PC-3 (cell line): Measurements from ENCODE around the gene C16orf74. TPM values are rescaled to one million over a fixed set of nuclear protein-coding genes. Genes with fewer than 3 reads are reported as not detected.

Experiments used
- ATAC-seq: fragments of 200-7000 bp; cut with Tn5 transposase; 2 replicates; pipeline ENCODE4 v1.9.1; 2020; ENCODE audit warnings: mild to moderate bottlenecking, moderate library complexity
- BruUV-seq: library from RNA; stranded (reverse); fragments of 400-500 nt; replicated peaks from 2 replicates; lab custom pipeline; 2021; lab: Mats Ljungman, UMichigan
- CTCF ChIA-PET: fragments of 300-600 bp; sonication (Branson Sonifier 250); formaldehyde crosslinking; loops from one replicate; lab custom pipeline; 2022; ENCODE audit warnings: antibody characterized with exemption; lab: Charles Lee
- POLR2A ChIA-PET: fragments of 300-600 bp; sonication (Branson Sonifier 250); formaldehyde crosslinking; loops from one replicate; lab custom pipeline; 2022; ENCODE audit warnings: antibody characterized with exemption; ENCODE audit not compliant: unreplicated experiment; lab: Charles Lee
- DNase-seq: peaks from one replicate; pipeline ENCODE4 v3.0.0-alpha.2; 2015
- H2AFZ ChIP-seq: fragments of 300-600 bp; sonication (generic); 2 replicates; pipeline ENCODE4 v1.6.0; 2016; ENCODE audit warnings: antibody characterized with exemption, low read length
- H3F3A ChIP-seq: fragments of 300-600 bp; sonication (generic); one replicate; pipeline ENCODE4 v1.6.0; 2017; ENCODE audit warnings: antibody characterized with exemption, low read length, control low read depth, mild to moderate bottlenecking; ENCODE audit not compliant: unreplicated experiment
- H3K27ac ChIP-seq: fragments of 300-600 bp; sonication (generic); 2 replicates; pipeline ENCODE4 v1.5.1; 2016; ENCODE audit warnings: mild to moderate bottlenecking, low read length
- H3K27me3 ChIP-seq: fragments of 300-600 bp; sonication (generic); 2 replicates; pipeline ENCODE4 v1.6.1; 2016; ENCODE audit warnings: low read length, mixed read lengths
- H3K36me3 ChIP-seq: fragments of 300-600 bp; sonication (generic); 2 replicates; pipeline ENCODE4 v1.6.1; 2016; ENCODE audit warnings: low read depth, mixed run types, low read length, mixed read lengths
- H3K4me1 ChIP-seq: fragments of 300-600 bp; sonication (generic); 2 replicates; pipeline ENCODE4 v1.5.1; 2016; ENCODE audit warnings: low read length; ENCODE audit not compliant: insufficient read depth
- H3K4me2 ChIP-seq: fragments of 300-600 bp; sonication (generic); 2 replicates; pipeline ENCODE4 v1.6.0; 2016; ENCODE audit warnings: low read length
- H3K4me3 ChIP-seq: fragments of 300-600 bp; sonication (generic); 2 replicates; pipeline ENCODE4 v1.5.1; 2016; ENCODE audit warnings: mild to moderate bottlenecking, low read length, mixed read lengths
- H3K79me2 ChIP-seq: fragments of 300-600 bp; sonication (generic); 2 replicates; pipeline ENCODE4 v1.6.1; 2017; ENCODE audit warnings: low read length, mixed read lengths
- H3K9ac ChIP-seq: fragments of 300-600 bp; sonication (generic); 2 replicates; pipeline ENCODE4 v1.6.0; 2016; ENCODE audit warnings: mild to moderate bottlenecking, low read length
- H3K9me2 ChIP-seq: fragments of 300-600 bp; sonication (generic); replicated peaks from 2 replicates; pipeline ENCODE4 v1.6.1; 2016; ENCODE audit warnings: mixed run types, low read length, mixed read lengths
- H3K9me3 ChIP-seq: fragments of 300-600 bp; sonication (generic); 2 replicates; pipeline ENCODE4 v1.6.1; 2016; ENCODE audit warnings: low read length, mixed read lengths
- H4K20me1 ChIP-seq: fragments of 300-600 bp; sonication (generic); 2 replicates; pipeline ENCODE4 v1.6.1; 2016; ENCODE audit warnings: low read length, mixed read lengths
- EZH2 ChIP-seq: fragments of 300-600 bp; sonication (generic); IDR thresholded peaks from one replicate; pipeline ENCODE4 v1.6.1; 2017; ENCODE audit warnings: antibody characterized with exemption, mild to moderate bottlenecking, low read length; ENCODE audit not compliant: unreplicated experiment
- EZH2phosphoT487 ChIP-seq: fragments of 300-600 bp; sonication (generic); IDR thresholded peaks from 2 replicates; pipeline ENCODE4 v1.6.1; 2018; ENCODE audit warnings: mild to moderate bottlenecking, antibody characterized with exemption, low read length, borderline replicate concordance
- intact Hi-C: fragments of 100-400 bp; cut with micrococcal nuclease; formaldehyde crosslinking; loops from 2 replicates; pipeline ENCODE4 v1.9.0; 2023
- total RNA-seq: library from RNA; depleted of rRNA; stranded (reverse); fragments of >200 nt; gene quantifications from 2 replicates; pipeline ENCODE4 v1.2.3, GENCODE V29; 2014
- TF ChIP-seq, protein P1 (sequence below): fragments of 300-600 bp; sonication (generic); conservative IDR thresholded peaks from 2 replicates; pipeline ENCODE4 v1.5.1; 2017; ENCODE audit warnings: antibody characterized with exemption, low read depth, mild to moderate bottlenecking, low read length

C16orf74 gene
- total RNA-seq, 1 experiment from 2014 or later, result 71.0 TPM

DNA sequence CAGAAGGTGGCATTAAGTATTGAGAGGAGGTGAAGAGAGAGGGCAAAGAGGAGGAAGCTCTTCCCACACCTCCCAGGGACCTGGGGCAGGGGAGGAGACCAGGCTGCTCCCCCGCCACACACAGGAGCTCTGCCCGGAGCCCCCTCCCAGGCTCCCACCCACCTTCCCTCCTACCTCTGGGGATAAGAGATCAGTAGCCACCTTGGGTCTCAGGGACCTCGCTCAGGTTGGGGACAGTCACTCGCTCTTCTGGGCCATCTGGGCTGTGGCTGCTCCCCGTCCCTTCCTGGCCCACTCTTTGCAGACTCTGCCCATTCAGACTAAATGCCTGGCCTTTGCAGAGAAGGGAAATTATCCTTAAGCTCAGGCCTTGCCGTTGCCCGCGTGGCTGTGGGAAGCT is 14.9 kb upstream of the C16orf74 start:
- no peak overlapping the region for H2AFZ ChIP-seq

DNA sequence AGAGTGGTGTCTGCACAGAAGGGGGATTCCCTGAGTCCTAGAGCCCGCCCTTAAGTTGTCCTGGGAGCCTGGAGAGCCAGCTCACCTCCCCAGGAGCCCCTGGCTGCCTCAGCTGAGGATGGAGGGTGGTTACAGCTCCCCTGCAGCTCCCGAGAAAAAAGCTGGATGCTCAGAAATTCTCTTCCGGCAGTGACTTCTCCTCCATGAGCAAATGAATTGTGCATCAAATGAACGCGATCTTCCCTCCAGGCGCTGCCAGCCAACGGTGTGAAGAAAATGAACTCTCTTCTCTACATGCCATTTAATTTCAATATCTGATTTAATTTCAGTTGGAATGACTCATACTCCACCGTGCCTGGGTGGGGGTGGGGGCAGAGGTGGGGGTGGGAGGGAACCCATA is 14.3 kb upstream of the C16orf74 start:
- ATAC-seq (no peak), DNase-seq (no peak)
- H3K27ac ChIP-seq, result no peak overlapping the region
- no peaks in the 10 kb centered on the region for H3K36me3 ChIP-seq
- no peaks in the 10 kb centered on the region for H3F3A ChIP-seq
- no peak for TF ChIP-seq EZH2
- TF ChIP-seq, protein P1, sequence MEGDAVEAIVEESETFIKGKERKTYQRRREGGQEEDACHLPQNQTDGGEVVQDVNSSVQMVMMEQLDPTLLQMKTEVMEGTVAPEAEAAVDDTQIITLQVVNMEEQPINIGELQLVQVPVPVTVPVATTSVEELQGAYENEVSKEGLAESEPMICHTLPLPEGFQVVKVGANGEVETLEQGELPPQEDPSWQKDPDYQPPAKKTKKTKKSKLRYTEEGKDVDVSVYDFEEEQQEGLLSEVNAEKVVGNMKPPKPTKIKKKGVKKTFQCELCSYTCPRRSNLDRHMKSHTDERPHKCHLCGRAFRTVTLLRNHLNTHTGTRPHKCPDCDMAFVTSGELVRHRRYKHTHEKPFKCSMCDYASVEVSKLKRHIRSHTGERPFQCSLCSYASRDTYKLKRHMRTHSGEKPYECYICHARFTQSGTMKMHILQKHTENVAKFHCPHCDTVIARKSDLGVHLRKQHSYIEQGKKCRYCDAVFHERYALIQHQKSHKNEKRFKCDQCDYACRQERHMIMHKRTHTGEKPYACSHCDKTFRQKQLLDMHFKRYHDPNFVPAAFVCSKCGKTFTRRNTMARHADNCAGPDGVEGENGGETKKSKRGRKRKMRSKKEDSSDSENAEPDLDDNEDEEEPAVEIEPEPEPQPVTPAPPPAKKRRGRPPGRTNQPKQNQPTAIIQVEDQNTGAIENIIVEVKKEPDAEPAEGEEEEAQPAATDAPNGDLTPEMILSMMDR, result no peak
- no peak for TF ChIP-seq EZH2phosphoT487
- intact Hi-C loops, result no loop called here
- H3K9ac ChIP-seq, result no peak overlapping the region
- ChIA-PET POLR2A (no interaction called here), CTCF (no interaction called here)
- no peaks in the 10 kb centered on the region for H3K79me2 ChIP-seq
- H3K4me3 ChIP-seq, result no peak overlapping the region
- no peaks in the 10 kb centered on the region for H3K9me2 ChIP-seq
- H3K4me1 ChIP-seq, result peaks cover 14% of the 10 kb centered on the region
- no peak overlapping the region for H3K4me2 ChIP-seq
- H3K9me3 ChIP-seq, result no peaks in the 10 kb centered on the region
- H3K27me3 ChIP-seq, result no peaks in the 10 kb centered on the region
- H4K20me1 ChIP-seq, result no peaks in the 10 kb centered on the region
- BruUV-seq, result no TSS peak
- no peak overlapping the region for H2AFZ ChIP-seq

More for the DNA sequence above, 14.9 kb upstream of the C16orf74 start:
- CTCF ChIA-PET, result no interaction called here
- Histone ChIP-seq H3K4me2 (no peak overlapping the region), H3K9ac (no peak overlapping the region), H3K4me1 (peaks cover 14% of the 10 kb centered on the region), H3K36me3 (no peaks in the 10 kb centered on the region), H3K9me3 (no peaks in the 10 kb centered on the region), H3K27ac (no peak overlapping the region), H3K27me3 (no peaks in the 10 kb centered on the region), H4K20me1 (no peaks in the 10 kb centered on the region), H3K79me2 (no peaks in the 10 kb centered on the region), H3F3A (no peaks in the 10 kb centered on the region), H3K4me3 (no peak overlapping the region), H3K9me2 (no peaks in the 10 kb centered on the region)
- TF ChIP-seq EZH2phosphoT487, result no peak
- TF ChIP-seq, protein P1, result no peak
- TF ChIP-seq EZH2, result no peak
- ATAC-seq (no peak), DNase-seq (no peak)
- no TSS peak for BruUV-seq
- intact Hi-C loops, result no loop called here
- POLR2A ChIA-PET, result no interaction called here

DNA sequence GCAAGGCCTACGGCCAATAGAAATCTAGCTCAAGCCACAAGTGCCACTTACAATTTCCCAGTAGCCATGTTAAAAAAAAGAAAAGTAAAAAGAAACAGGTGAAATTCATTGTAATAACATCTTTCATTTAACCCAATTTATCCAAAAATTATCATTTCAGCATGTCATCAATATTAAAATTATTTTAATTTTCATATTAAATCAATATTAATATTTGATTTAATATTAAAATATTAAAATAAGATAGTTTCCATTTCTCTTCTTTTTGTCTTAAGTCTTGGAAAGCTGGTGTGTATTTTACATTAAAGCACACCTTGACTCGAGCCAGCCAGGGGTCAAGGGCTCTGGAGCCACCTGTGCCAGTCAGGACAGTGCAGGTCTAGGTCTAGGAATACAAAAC is 12.7 kb upstream of the C16orf74 start:
- no peak overlapping the region for H3K4me2 ChIP-seq
- TF ChIP-seq, protein P1, result no peak
- no peak for TF ChIP-seq EZH2
- TF ChIP-seq EZH2phosphoT487, result no peak
- H2AFZ ChIP-seq, result no peak overlapping the region
- no peaks in the 10 kb centered on the region for H3K36me3 ChIP-seq
- H4K20me1 ChIP-seq, result no peaks in the 10 kb centered on the region
- no peak for ATAC-seq
- intact Hi-C loops, result loop anchor here (5.0 kb wide), 1 partner anchor 86 kb away; no protein-coding TSS in a partner anchor
- ChIA-PET CTCF (no interaction called here), POLR2A (interaction anchor here (0.7 kb wide), 1 partner anchor 148 kb away, joined by 6 read pairs; no protein-coding TSS in a partner anchor)
- H3K9me2 ChIP-seq, result no peaks in the 10 kb centered on the region
- no peaks in the 10 kb centered on the region for H3F3A ChIP-seq
- no peaks in the 10 kb centered on the region for H3K9me3 ChIP-seq
- no peak overlapping the region for H3K4me3 ChIP-seq
- no peak overlapping the region for H3K9ac ChIP-seq
- no peak for DNase-seq
- H3K27ac ChIP-seq, result no peak overlapping the region
- H3K27me3 ChIP-seq, result no peaks in the 10 kb centered on the region
- no TSS peak for BruUV-seq
- peaks cover 14% of the 10 kb centered on the region for H3K4me1 ChIP-seq
- H3K79me2 ChIP-seq, result no peaks in the 10 kb centered on the region
